Muscle layer of duodenum (tissue), 2 donors: ENCODE data around the gene LENG8.
A peak's percentile ranks its signal among the peaks of the same experiment; 100 is the strongest.

Experiments
- H3K27ac ChIP-seq: one replicate; pipeline ENCODE4 v1.7.0; 2013; ENCODE audit warnings: mild to moderate bottlenecking, low read length
- H3K27me3 ChIP-seq: one replicate; pipeline ENCODE4 v1.7.0; 2013; ENCODE audit warnings: low read depth, mild to moderate bottlenecking, control low read depth, low read length
- H3K36me3 ChIP-seq, 2 donors: one replicate each; pipeline ENCODE4 v1.7.0; 2013; ENCODE audit warnings: low read length in 2 of 2, control low read depth in 1 of 2, mild to moderate bottlenecking in 1 of 2; ENCODE audit not compliant: insufficient read depth in 2 of 2, control insufficient read depth in 1 of 2
- H3K4me1 ChIP-seq, 2 donors: one replicate each; pipeline ENCODE4 v1.7.0; 2013; ENCODE audit warnings: low read length in 2 of 2, mild to moderate bottlenecking in 2 of 2, control low read depth in 1 of 2, moderate library complexity in 1 of 2; ENCODE audit not compliant: insufficient read depth in 2 of 2, control insufficient read depth in 1 of 2
- H3K4me3 ChIP-seq, 2 donors: one replicate each; pipeline ENCODE4 v1.7.0; 2013; ENCODE audit warnings: low read length in 2 of 2, low read depth in 1 of 2, mild to moderate bottlenecking in 1 of 2
- H3K9me3 ChIP-seq, 2 donors: one replicate each; pipeline ENCODE4 v1.7.0; 2013; ENCODE audit warnings: low read length in 2 of 2, control low read depth in 1 of 2, mild to moderate bottlenecking in 1 of 2; ENCODE audit not compliant: control insufficient read depth in 1 of 2
- donor health status: healthy.

LENG8 gene

DNA sequence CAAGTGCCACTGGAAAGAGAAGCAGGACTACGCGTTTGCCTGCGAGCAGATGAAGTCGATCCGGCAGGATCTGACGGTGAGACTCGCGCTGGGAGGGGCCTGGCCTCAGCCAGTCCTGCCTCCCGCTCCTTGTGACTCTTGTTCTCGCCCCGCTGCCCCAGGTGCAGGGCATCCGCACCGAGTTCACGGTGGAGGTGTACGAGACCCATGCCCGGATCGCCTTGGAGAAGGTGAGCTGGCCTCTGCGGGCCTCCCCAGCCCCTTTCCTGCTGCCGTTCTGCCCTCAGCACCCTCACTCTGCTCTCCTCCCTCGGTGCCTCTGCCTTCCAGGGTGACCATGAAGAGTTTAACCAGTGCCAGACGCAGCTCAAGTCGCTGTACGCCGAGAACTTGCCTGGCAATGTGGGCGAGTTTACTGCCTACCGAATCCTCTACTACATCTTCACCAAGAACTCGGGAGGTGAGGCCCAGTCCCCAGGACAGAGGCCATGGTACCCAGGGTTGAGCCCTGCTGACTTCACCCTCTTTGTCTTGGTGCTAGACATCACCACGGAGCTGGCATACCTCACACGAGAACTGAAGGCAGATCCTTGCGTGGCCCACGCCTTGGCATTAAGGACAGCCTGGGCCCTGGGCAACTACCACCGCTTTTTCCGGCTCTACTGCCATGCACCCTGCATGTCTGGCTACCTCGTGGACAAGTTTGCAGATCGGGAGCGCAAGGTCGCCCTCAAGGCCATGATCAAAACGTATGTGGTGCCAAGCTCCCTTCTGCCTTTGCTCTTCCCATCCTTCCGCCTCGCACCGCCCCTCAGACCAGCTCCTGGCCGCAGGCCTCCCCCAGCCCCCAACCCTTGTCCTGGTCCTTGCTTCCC lies 9.0 kb downstream of the LENG8 start:
- no peaks in the 10 kb centered on the region for H3K9me3 ChIP-seq
- H3K36me3 ChIP-seq: peaks cover 64 to 89% of the 10 kb centered on the region in 2 donors
- H3K4me1 ChIP-seq: peaks cover 0 to 31% of the 10 kb centered on the region in 2 donors
- H3K27me3 ChIP-seq: no peaks in the 10 kb centered on the region
- no peak overlapping the region for H3K4me3 ChIP-seq
- no peak overlapping the region for H3K27ac ChIP-seq

DNA sequence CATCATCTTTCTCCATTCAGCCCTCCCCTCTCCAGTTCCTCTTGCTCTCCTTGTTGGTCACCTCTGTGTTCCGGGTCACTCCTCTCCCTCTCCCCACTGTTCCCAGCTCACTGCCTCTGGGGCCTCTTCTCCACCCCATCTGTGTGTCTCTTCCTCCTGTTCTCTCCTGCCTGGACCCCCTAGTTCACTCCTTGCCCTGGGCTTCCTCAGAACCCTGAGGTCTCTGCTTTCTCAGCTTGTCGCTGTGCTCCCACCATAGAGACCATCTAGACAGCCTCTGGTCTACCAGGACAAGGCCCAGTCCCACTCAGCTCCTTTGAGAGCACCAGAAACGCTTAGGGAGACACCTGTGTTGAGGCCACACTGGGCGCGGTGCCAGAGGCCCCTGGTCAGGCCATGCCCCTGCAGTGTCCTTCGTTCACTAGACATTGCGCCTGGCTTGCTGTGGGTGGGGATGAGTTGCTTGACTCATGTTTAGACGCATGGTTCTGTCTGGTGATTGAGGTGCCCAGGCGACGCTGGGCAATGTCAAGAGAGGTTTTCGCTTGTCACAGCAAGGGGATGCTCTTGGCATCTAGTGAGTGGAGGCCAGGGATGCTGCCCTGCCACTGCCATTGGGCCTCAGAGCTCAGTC lies 9.8 kb downstream of the LENG8 start:
- H3K9me3 ChIP-seq: no peaks in the 10 kb centered on the region
- H3K4me1 ChIP-seq: peaks cover under 1 to 25% of the 10 kb centered on the region in 2 donors
- H3K36me3 ChIP-seq: peaks cover 57 to 82% of the 10 kb centered on the region in 2 donors

DNA sequence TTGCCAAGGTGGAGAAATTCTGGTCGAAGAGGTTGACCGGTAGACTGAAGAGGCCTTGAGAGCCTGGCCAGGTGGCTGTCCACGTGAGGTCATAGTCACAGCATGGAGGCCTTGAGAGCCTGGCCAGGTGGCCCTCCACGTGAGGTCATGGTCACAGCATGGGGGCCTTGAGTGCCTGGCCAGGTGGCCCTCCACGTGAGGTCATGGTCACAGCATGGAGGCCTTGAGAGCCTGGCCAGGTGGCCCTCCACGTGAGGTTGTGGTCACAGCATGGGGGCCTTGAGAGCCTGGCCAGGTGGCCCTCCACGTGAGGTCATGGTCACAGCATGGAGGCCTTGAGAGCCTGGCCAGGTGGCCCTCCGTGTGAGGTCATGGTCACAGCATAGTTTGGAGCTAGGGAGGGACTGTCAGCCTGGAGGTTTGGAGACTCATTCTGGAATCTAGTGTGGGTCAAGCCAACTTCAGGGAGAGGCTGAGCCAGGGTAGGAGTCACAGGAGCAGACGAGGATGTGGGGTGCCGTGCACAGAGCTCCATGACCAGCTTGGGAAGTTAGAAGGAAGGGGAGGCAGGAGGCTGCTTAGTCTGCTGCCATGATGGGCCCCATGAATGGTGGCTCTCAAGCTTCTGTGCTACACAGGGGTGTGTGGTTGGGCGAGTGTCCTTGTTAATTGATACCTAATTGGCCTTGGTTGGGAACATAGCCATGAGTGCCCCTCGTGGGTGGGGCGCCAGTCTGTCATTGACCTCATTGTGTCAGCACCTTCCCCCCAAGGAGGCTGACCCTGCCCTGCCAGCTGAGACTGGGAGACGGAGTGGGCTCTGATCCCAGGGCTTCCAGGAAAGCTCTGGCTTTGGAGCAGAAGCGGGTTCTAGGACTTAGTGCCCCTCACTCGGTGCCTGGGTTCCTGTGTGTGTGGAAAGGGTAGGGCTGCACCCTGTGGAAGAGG lies 10.6 kb downstream of the LENG8 start:
- Histone ChIP-seq H3K4me3 (no peak overlapping the region), H3K27ac (no peak overlapping the region), H3K9me3 (no peaks in the 10 kb centered on the region), H3K27me3 (no peaks in the 10 kb centered on the region), H3K36me3 (peaks cover 49 to 74% of the 10 kb centered on the region in 2 donors), H3K4me1 (peaks cover 4 to 33% of the 10 kb centered on the region in 2 donors)

More for the DNA sequence above, 9.8 kb downstream of the LENG8 start:
- Histone ChIP-seq H3K4me3 (no peak overlapping the region), H3K27me3 (no peaks in the 10 kb centered on the region), H3K27ac (no peak overlapping the region)

DNA sequence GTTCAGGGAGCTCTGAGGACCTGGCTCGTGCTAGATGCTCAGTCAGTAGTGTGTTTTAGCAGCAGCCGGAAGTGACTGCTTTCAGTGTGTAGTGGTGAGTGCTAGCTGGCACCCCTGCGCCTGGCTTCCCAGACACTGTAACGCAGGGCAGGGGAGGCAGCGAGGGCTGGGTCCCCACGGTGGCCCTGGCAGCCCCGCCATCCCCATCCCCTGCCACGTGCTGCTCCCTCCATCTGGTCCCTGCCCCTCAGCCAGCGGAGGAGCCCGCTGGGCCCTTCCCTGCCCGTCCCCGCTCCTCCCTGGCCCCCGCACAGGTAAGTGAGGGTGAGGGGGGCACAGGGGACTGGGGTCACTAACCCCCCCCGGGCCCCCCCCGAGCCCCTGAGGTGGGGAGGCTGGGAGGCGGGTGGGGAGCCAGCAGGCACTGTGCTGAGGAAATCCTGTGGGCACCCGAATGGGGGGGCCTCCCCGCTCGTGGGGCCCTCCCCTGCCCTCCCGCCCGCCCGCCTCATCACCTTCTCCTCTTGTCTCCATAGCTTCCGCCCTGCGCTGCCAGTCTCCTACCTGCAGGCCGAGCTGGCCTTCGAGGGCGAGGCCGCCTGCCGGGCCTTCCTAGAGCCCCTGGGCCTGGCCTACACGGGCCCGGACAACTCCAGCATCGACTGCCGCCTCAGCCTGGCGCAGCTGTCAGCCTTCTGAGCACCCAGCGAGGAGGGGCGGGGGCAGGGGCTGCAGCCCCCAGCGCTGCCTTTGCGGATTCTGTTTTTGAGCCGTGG lies 11.4 kb downstream of the LENG8 start:
- peaks cover 40 to 65% of the 10 kb centered on the region in 2 donors for H3K36me3 ChIP-seq
- H3K9me3 ChIP-seq: no peaks in the 10 kb centered on the region
- peaks cover 4 to 33% of the 10 kb centered on the region in 2 donors for H3K4me1 ChIP-seq
- H3K27ac ChIP-seq: no peak overlapping the region
- no peaks in the 10 kb centered on the region for H3K27me3 ChIP-seq
- H3K4me3 ChIP-seq: no peak overlapping the region

DNA sequence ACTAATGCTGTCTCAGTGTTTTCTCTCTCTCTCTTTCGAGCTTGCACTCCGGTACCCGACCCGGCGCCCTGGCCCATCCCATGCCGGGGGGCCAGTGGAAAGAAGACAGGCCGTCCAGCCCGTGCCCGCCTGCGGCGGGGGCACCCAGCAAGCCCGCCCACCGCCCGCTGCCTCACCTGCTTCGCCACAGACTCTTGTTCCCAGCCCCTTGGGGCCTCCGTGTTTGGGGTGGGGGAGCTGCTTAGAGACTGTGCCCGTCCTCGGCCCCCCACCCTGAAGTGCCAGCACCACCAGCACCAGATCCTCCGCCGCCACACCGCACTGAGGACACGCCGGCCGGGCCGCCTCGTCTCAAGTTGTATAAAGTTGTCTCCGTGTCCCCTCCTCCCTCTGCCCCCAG lies 12.2 kb downstream of the LENG8 start:
- H3K36me3 ChIP-seq: peaks cover 36 to 58% of the 10 kb centered on the region in 2 donors

DNA sequence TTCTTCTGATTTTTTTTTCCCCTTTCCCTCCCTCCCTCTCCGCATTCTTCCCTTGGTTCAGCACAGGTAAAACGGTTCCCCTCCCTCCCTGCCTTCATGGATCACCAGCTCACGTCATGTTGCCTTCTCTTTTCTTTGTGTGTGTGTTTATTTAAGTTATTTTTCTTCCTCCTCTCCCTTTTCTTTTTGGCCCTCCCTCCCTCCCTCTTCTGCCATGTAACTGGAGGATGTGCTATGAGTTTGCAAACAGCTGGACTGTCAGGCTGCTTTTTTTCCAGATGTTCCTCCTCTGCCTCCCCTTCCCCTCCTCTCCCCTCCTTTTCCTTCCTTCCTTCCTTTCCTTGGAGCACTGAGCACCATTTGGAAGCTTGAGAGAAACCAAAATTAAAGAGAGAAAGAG lies 12.6 kb downstream of the LENG8 start:
- peaks cover 4 to 33% of the 10 kb centered on the region in 2 donors for H3K4me1 ChIP-seq
- H3K27me3 ChIP-seq: no peaks in the 10 kb centered on the region
- H3K4me3 ChIP-seq: peak overlapping the region in 1 of 2 donors; percentile 60
- no peaks in the 10 kb centered on the region for H3K9me3 ChIP-seq
- no peak overlapping the region for H3K27ac ChIP-seq
- peaks cover 36 to 54% of the 10 kb centered on the region in 2 donors for H3K36me3 ChIP-seq

More for the DNA sequence above, 12.2 kb downstream of the LENG8 start:
- H3K27ac ChIP-seq: no peak overlapping the region
- no peaks in the 10 kb centered on the region for H3K9me3 ChIP-seq
- no peaks in the 10 kb centered on the region for H3K27me3 ChIP-seq
- H3K4me1 ChIP-seq: peaks cover 4 to 33% of the 10 kb centered on the region in 2 donors
- no peak overlapping the region for H3K4me3 ChIP-seq

DNA sequence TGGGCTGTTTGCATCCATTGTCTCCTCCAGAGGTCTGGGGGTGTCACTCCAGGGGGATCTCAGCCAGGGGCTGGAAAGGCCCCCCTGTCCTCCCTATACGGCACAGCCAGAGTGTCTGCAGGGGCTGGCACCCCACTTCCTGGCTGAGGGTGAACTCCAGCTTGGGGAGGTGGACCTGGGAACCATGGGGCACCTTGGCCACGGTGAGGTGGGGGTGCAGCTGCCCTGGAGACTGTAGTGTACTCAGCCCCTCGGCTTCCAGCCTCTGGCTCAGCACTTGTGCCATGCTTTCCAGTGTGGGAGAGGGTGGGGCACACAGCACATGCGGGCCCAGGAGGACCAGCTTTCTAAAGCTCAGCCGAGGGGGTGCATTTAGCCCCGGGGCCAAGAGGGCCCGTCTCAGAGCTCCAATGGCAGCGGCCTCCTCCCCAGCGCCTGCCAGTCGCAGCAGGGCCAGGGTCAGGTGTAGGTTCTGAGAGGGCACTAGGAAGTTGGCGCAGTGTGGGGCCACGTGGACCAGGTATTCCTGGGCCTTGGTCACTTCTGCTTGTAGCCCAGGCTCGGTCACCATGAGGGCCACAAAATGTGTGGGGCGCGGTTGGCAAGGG lies 13.2 kb downstream of the LENG8 start:
- no peaks in the 10 kb centered on the region for H3K9me3 ChIP-seq
- no peaks in the 10 kb centered on the region for H3K27me3 ChIP-seq
- H3K4me3 ChIP-seq: peak overlapping the region; percentile 42 to 60
- H3K4me1 ChIP-seq: peaks cover 4 to 33% of the 10 kb centered on the region in 2 donors
- H3K36me3 ChIP-seq: peaks cover 30 to 48% of the 10 kb centered on the region in 2 donors
- H3K27ac ChIP-seq: peak overlapping the region; percentile 77

DNA sequence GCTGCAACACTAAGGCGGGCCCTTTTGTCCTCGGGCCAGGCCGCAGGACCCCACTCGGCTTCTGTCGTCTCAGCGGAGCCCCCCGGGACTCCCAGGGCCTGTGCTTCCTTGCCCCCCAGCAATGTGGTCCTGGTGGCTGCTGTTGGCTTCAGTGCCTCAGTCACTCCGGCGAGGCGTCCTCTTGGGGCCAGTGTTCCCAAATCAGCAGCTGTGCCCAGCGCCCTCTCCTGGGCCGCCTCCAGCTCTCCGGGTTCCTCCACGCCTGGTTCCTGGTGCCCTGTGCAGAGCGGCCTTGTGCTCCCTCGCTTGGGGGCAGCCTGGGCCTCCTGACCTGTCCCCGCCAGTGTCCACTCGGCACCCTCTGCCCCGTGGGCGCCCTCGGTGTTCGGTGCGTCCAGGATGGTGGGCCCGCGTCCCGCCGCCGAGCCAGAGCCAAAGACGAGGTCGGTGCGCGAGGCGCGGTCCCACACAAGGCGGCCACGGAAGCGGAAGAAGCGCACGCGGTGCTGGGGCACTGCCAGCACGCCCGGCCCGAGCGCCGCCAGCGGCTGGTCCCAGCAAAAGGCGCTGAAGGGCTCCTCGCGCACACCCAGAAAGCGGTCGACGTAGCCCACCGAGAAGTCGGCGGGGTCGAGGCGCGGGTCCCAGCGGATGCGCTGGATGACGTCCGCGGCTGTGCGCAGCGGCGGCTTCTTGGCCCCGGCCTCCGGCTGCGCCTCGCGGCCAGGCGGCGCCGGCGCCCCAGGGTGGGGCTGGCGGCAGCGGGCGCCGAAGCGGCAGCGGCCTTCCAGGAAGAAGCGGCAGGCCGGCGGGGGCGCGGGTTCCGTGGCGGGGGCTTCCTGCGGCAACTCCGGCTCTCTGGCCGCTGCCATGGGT lies 13.9 kb downstream of the LENG8 start:
- peaks cover 4 to 33% of the 10 kb centered on the region in 2 donors for H3K4me1 ChIP-seq
- H3K27me3 ChIP-seq: no peaks in the 10 kb centered on the region
- no peaks in the 10 kb centered on the region for H3K9me3 ChIP-seq
- H3K27ac ChIP-seq: peak overlapping the region; percentile 77
- peak overlapping the region; percentile 42 to 60 for H3K4me3 ChIP-seq
- H3K36me3 ChIP-seq: peaks cover 24 to 41% of the 10 kb centered on the region in 2 donors

DNA sequence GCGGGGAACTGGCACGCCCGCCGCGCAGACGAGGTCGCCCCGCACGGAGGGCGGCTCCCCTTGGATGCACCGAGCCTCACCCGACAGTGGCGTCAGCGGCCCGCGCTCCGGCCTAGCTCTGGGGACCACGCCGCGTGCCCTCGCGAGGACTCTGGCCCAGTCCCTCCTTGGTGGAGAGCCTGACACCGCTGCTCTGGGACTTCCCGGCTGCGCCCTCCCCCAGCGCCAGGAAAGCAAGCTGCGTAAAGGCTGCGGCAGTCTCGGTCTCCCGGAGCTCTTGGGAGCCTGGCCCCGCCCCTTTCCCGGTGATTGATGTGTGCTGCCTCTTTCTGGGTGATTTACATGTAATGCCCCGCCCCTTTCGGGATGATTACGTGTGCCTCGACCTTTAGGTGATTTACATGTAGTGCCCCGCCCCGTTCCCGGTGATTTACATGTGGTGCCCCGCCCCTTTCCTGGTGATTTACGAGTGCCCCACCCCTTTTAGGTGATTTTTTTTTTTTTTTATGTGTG lies 14.6 kb downstream of the LENG8 start, which contains the start of gene LENG9:
Gene LENG9 (minus strand): TSS at position 248 of the 513 bp plus-strand sequence. CDS start 252 bp downstream, outside the sequence.
- peaks cover 17 to 34% of the 10 kb centered on the region in 2 donors for H3K36me3 ChIP-seq
- H3K9me3 ChIP-seq: no peaks in the 10 kb centered on the region
- H3K4me3 ChIP-seq: peak within 1 kb of the TSS; percentile 60 to 69
- H3K27ac ChIP-seq: peak within 1 kb of the TSS; percentile 77
- H3K4me1 ChIP-seq: peaks cover 4 to 33% of the 10 kb centered on the region in 2 donors
- H3K27me3 ChIP-seq: no peaks in the 10 kb centered on the region
